ENCODE results near the gene CLDN12. TPM values are rescaled to one million over a fixed set of nuclear protein-coding genes. Genes with fewer than 3 reads are reported as not detected.

Gene CLDN12
- polyA plus RNA-seq, 3 donors = 0.32 to 0.99 (median 0.60) TPM

- TF ChIP-seq CTCF (IDR thresholded peaks at IDR 0.05) = no peak
- H3K4me3 Mint-ChIP-seq = no peak overlapping the region
- Histone ChIP-seq H3K4me1 (ENCODE audit: control insufficient read depth in 1 of 2, insufficient read depth in 2 of 2, low read length in 2 of 2) (no peaks in the 10 kb centered on the region), H4K20me1 (ENCODE audit: insufficient read depth, low read length) (no peaks in the 10 kb centered on the region), H3K79me2 (ENCODE audit: insufficient read depth, low read length) (no peaks in the 10 kb centered on the region), H2AFZ (ENCODE audit: insufficient read depth, low read depth, low read length, poor library complexity, severe bottlenecking) (no peak overlapping the region), H3K27me3 (ENCODE audit: control insufficient read depth in 2 of 2, insufficient read depth in 2 of 2, low read length in 2 of 2) (no peaks in the 10 kb centered on the region), H3K9me3 (replicated peaks in 1 of 2; ENCODE audit: control insufficient read depth in 1 of 2, insufficient read depth in 1 of 2, low read length in 2 of 2) (peaks cover 0 to 6% of the 10 kb centered on the region in 2 donors), H3K27ac (ENCODE audit: low read depth in 1 of 2, low read length in 2 of 2) (no peak overlapping the region), H3K4me3 (replicated peaks in 1 of 3; ENCODE audit: low read depth in 2 of 3, low read length in 3 of 3) (no peak overlapping the region), H3K4me2 (replicated peaks; ENCODE audit: extremely low read depth, low read length, poor library complexity, severe bottlenecking) (no peak overlapping the region), H3K9ac (ENCODE audit: insufficient read depth, low read length, poor library complexity, severe bottlenecking) (no peak overlapping the region), H3K36me3 (replicated peaks in 1 of 2; ENCODE audit: control insufficient read depth in 1 of 2, insufficient read depth in 2 of 2, low read length in 2 of 2) (peaks cover 78 to 83% of the 10 kb centered on the region in 2 donors)
- DNase-seq = no peak
- H3K9me3 Mint-ChIP-seq = peaks cover 0 to 10% (median 4%) of the 10 kb centered on the region in 7 donors
- H3K27ac Mint-ChIP-seq = no peak overlapping the region
- intact Hi-C loops (cut with micrococcal nuclease) = no loop called here
- H3K27me3 Mint-ChIP-seq (ENCODE audit: low read depth in 3 of 3) = no peaks in the 10 kb centered on the region
- H3K4me1 Mint-ChIP-seq = no peaks in the 10 kb centered on the region
- H3K36me3 Mint-ChIP-seq = peaks cover 65 to 82% of the 10 kb centered on the region in 2 donors
- WGBS (ENCODE audit: insufficient coverage) = 94% methylated on average over 2 of the region's 3 CpGs
These were observed 19.4 kb upstream of the CLDN12 start for GRCh38 chr7:90383861-90384260.

- Histone ChIP-seq H3K9ac (ENCODE audit: insufficient read depth, low read length, poor library complexity, severe bottlenecking) (no peak overlapping the region), H3K79me2 (ENCODE audit: insufficient read depth, low read length) (no peaks in the 10 kb centered on the region), H3K27ac (ENCODE audit: low read depth in 1 of 2, low read length in 2 of 2) (no peak overlapping the region), H3K4me1 (ENCODE audit: control insufficient read depth in 1 of 2, insufficient read depth in 2 of 2, low read length in 2 of 2) (no peaks in the 10 kb centered on the region), H2AFZ (ENCODE audit: insufficient read depth, low read depth, low read length, poor library complexity, severe bottlenecking) (no peak overlapping the region), H3K27me3 (ENCODE audit: control insufficient read depth in 2 of 2, insufficient read depth in 2 of 2, low read length in 2 of 2) (no peaks in the 10 kb centered on the region), H3K4me2 (replicated peaks; ENCODE audit: extremely low read depth, low read length, poor library complexity, severe bottlenecking) (no peak overlapping the region), H3K9me3 (replicated peaks in 1 of 2; ENCODE audit: control insufficient read depth in 1 of 2, insufficient read depth in 1 of 2, low read length in 2 of 2) (peaks cover 0 to 1% of the 10 kb centered on the region in 2 donors), H3K4me3 (replicated peaks in 1 of 3; ENCODE audit: low read depth in 2 of 3, low read length in 3 of 3) (no peak overlapping the region), H4K20me1 (ENCODE audit: insufficient read depth, low read length) (no peaks in the 10 kb centered on the region), H3K36me3 (replicated peaks in 1 of 2; ENCODE audit: control insufficient read depth in 1 of 2, insufficient read depth in 2 of 2, low read length in 2 of 2) (peaks cover 75 to 77% of the 10 kb centered on the region in 2 donors)
- intact Hi-C loops (cut with micrococcal nuclease) = no loop called here
- H3K4me1 Mint-ChIP-seq = no peaks in the 10 kb centered on the region
- TF ChIP-seq CTCF (IDR thresholded peaks at IDR 0.05) = no peak
- no peak for DNase-seq
- H3K4me3 Mint-ChIP-seq = no peak overlapping the region
- H3K27ac Mint-ChIP-seq = no peak overlapping the region
- peaks cover 0 to 7% (median 2%) of the 10 kb centered on the region in 7 donors for H3K9me3 Mint-ChIP-seq
- H3K36me3 Mint-ChIP-seq = peaks cover 60 to 80% of the 10 kb centered on the region in 2 donors
- H3K27me3 Mint-ChIP-seq (ENCODE audit: low read depth in 3 of 3) = no peaks in the 10 kb centered on the region
These were observed 18.8 kb upstream of the CLDN12 start for GRCh38 chr7:90384433-90384832.
